GM23338 (cell line): ENCODE data around the gene RTL10. TPM values are rescaled to one million over a fixed set of nuclear protein-coding genes. Genes with fewer than 3 reads are reported as not detected.

ENCODE experiments used
- ATAC-seq: fragments of 200-7000 bp; cut with Tn5 transposase; 3 replicates; pipeline ENCODE4 v1.9.1; 2020
- DNase-seq: peaks from one replicate; pipeline ENCODE4 v3.0.0-alpha.2; 2015; ENCODE audit warnings: low spot score
- H2AFZ ChIP-seq: fragments of 200-600 bp; sonication (generic); 2 replicates; pipeline ENCODE4 v1.8.0; 2016; ENCODE audit warnings: antibody characterized with exemption, mild to moderate bottlenecking, moderate library complexity
- H3F3A ChIP-seq: fragments of 200-600 bp; sonication (generic); replicated peaks from 2 replicates; pipeline ENCODE4 v1.8.0; 2017; ENCODE audit warnings: antibody characterized with exemption, mixed run types, low read depth
- H3K27ac ChIP-seq: fragments of 200-600 bp; sonication (generic); 2 replicates; pipeline ENCODE4 v1.6.1; 2016; ENCODE audit warnings: low read depth
- H3K27me3 ChIP-seq: fragments of 200-600 bp; sonication (generic); 2 replicates; pipeline ENCODE4 v1.8.0; 2016; ENCODE audit warnings: mild to moderate bottlenecking, mixed run types, moderate library complexity; ENCODE audit not compliant: insufficient read depth
- H3K36me3 ChIP-seq: fragments of 200-600 bp; sonication (generic); 2 replicates; pipeline ENCODE4 v1.8.0; 2016; ENCODE audit warnings: mild to moderate bottlenecking; ENCODE audit not compliant: insufficient read depth
- H3K4me1 ChIP-seq: fragments of 200-600 bp; sonication (generic); 2 replicates; pipeline ENCODE4 v1.8.0; 2016; ENCODE audit warnings: mild to moderate bottlenecking, moderate library complexity; ENCODE audit not compliant: insufficient read depth
- H3K4me2 ChIP-seq: fragments of 200-600 bp; sonication (generic); 2 replicates; pipeline ENCODE4 v1.7.1; 2017; ENCODE audit warnings: mixed run types
- H3K4me3 ChIP-seq: fragments of 200-600 bp; sonication (generic); 2 replicates; pipeline ENCODE4 v1.6.1; 2016; ENCODE audit warnings: mixed run types
- H3K79me2 ChIP-seq: fragments of 200-600 bp; sonication (generic); replicated peaks from 2 replicates; pipeline ENCODE4 v1.8.0; 2017; ENCODE audit warnings: mild to moderate bottlenecking; ENCODE audit not compliant: insufficient read depth
- H3K9me2 ChIP-seq: fragments of 200-600 bp; sonication (generic); 2 replicates; pipeline ENCODE4 v1.8.0; 2017; ENCODE audit not compliant: insufficient read depth
- H4K20me1 ChIP-seq: fragments of 200-600 bp; sonication (generic); replicated peaks from 2 replicates; pipeline ENCODE4 v1.8.0; 2017; ENCODE audit warnings: mild to moderate bottlenecking; ENCODE audit not compliant: insufficient read depth
- H3K27ac Mint-ChIP-seq: 2 replicates; pipeline ENCODE4 v1.8.0; 2020; ENCODE audit warnings: inconsistent platforms, mild to moderate bottlenecking, moderate library complexity, mixed read lengths
- H3K27me3 Mint-ChIP-seq: 3 replicates; pipeline ENCODE4 v1.8.0; 2022; ENCODE audit warnings: low read depth, mild to moderate bottlenecking, moderate library complexity, mixed read lengths, inconsistent platforms; ENCODE audit not compliant: insufficient read depth, poor library complexity
- H3K36me3 Mint-ChIP-seq: 3 replicates; pipeline ENCODE4 v1.8.0; 2021; ENCODE audit warnings: low read depth, mild to moderate bottlenecking, inconsistent platforms, moderate library complexity, mixed read lengths
- H3K4me1 Mint-ChIP-seq: 3 replicates; pipeline ENCODE4 v1.8.0; 2020; ENCODE audit warnings: mild to moderate bottlenecking, inconsistent platforms, mixed read lengths
- H3K4me3 Mint-ChIP-seq: 3 replicates; pipeline ENCODE4 v1.8.0; 2021; ENCODE audit warnings: moderate library complexity, mild to moderate bottlenecking, inconsistent platforms, mixed read lengths
- H3K9me3 Mint-ChIP-seq: 3 replicates; pipeline ENCODE4 v1.8.0; 2020; ENCODE audit warnings: moderate library complexity, mild to moderate bottlenecking, inconsistent platforms, mixed read lengths
- CREB1 ChIP-seq: fragments of 250-450 bp; sonication (Bioruptor Pico); IDR thresholded peaks from 2 replicates; pipeline ENCODE4 v1.5.0; 2020; ENCODE audit warnings: low read depth, mild to moderate bottlenecking, moderate library complexity
- EZH2 ChIP-seq: fragments of 200-600 bp; sonication (generic); IDR thresholded peaks from one replicate; pipeline ENCODE4 v1.8.0; 2017; ENCODE audit warnings: antibody characterized with exemption, mild to moderate bottlenecking, low read depth; ENCODE audit not compliant: unreplicated experiment
- EZH2phosphoT487 ChIP-seq: fragments of 200-600 bp; sonication (generic); IDR thresholded peaks from one replicate; pipeline ENCODE4 v1.8.1; 2018; ENCODE audit warnings: antibody characterized with exemption; ENCODE audit not compliant: unreplicated experiment
- JUNB ChIP-seq: IDR thresholded peaks from one replicate; pipeline ENCODE4 v1.6.1; 2016; ENCODE audit warnings: antibody characterized with exemption; ENCODE audit not compliant: unreplicated experiment
- NANOG ChIP-seq: IDR thresholded peaks from 2 replicates; pipeline ENCODE4 v1.6.1; 2016; ENCODE audit warnings: antibody characterized with exemption, borderline replicate concordance
- POLR2AphosphoS5 ChIP-seq: IDR thresholded peaks from 2 replicates; pipeline ENCODE4 v1.6.1; 2016; ENCODE audit warnings: antibody characterized with exemption, low read depth
- REST ChIP-seq: IDR thresholded peaks from one replicate; pipeline ENCODE4 v1.6.1; 2018; ENCODE audit warnings: antibody characterized with exemption; ENCODE audit not compliant: unreplicated experiment
- STAT1 ChIP-seq: IDR thresholded peaks from one replicate; pipeline ENCODE4 v1.6.1; 2016; ENCODE audit warnings: antibody characterized with exemption; ENCODE audit not compliant: unreplicated experiment
- ZNF114 ChIP-seq: fragments of 250-450 bp; sonication (Bioruptor Pico); IDR thresholded peaks from 2 replicates; pipeline ENCODE4 v1.5.0; 2020; ENCODE audit warnings: mild to moderate bottlenecking, moderate library complexity
- ZNF331 ChIP-seq: fragments of 250-450 bp; sonication (Bioruptor Pico); IDR thresholded peaks from 2 replicates; pipeline ENCODE4 v1.5.0; 2020; ENCODE audit warnings: low read depth, mild to moderate bottlenecking, moderate library complexity
- polyA plus RNA-seq: library from polyadenylated mRNA; unstranded; fragments of >200 nt; fragmentation: Nextera tagmentation; extraction: Ambion mirVana; gene quantifications from 2 replicates; pipeline ENCODE4 v1.2.1, GENCODE V29; 2016
- total RNA-seq: library from RNA; depleted of rRNA; stranded (reverse); fragments of >200 nt; shearing (Covaris generic); gene quantifications from 2 replicates; pipeline ENCODE4 v1.2.3, GENCODE V29; 2014
- TF ChIP-seq, protein P1 (sequence below): IDR thresholded peaks from 2 replicates; pipeline ENCODE4 v1.6.1; 2016; ENCODE audit warnings: antibody characterized with exemption
- TF ChIP-seq, protein P2 (sequence below): fragments of 250-450 bp; sonication (Bioruptor Pico); IDR thresholded peaks from 2 replicates; pipeline ENCODE4 v1.5.0; 2020; ENCODE audit warnings: mild to moderate bottlenecking, moderate library complexity

RTL10 gene
- total and polyA plus RNA-seq, 2 experiments from 2014 or later, result 9.4 to 17.4 TPM

DNA sequence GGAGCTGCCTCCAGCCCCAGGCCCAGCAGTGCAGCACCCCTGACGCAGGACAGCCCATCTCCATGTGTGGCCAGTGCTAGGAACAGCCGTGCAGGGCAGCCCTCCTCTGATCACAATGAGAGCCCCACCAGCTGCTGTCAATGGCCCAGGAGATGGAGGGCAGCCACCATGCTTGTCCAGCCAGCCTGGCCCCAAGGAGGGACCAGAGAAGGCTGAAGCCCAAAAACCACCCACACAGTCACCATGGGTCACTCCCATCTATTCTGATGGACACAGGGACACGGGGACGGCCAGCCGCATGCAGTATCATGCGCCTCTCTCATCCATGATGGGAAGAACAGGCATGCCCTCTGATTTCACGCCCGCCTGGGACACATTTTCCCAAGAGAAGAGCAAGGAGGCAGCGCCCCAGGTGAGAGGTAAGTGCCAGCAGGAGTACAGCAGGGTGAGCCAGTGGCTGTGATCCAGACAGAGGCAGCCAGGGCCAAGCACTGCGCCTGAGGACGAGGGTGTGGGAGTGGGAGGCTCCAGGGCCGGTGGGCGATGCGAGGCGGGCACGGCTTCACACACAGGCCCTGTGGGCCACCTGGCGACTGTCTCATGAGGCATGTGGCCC is 33.6 kb upstream of the RTL10 start (continued):
- TF ChIP-seq, protein P1, sequence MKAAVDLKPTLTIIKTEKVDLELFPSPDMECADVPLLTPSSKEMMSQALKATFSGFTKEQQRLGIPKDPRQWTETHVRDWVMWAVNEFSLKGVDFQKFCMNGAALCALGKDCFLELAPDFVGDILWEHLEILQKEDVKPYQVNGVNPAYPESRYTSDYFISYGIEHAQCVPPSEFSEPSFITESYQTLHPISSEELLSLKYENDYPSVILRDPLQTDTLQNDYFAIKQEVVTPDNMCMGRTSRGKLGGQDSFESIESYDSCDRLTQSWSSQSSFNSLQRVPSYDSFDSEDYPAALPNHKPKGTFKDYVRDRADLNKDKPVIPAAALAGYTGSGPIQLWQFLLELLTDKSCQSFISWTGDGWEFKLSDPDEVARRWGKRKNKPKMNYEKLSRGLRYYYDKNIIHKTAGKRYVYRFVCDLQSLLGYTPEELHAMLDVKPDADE, result no peak
- TF ChIP-seq ZNF114 (CRISPR knock-in tag), result no peak
- no peak for TF ChIP-seq EZH2phosphoT487
- TF ChIP-seq EZH2, result no peak
- no peak for TF ChIP-seq STAT1

DNA sequence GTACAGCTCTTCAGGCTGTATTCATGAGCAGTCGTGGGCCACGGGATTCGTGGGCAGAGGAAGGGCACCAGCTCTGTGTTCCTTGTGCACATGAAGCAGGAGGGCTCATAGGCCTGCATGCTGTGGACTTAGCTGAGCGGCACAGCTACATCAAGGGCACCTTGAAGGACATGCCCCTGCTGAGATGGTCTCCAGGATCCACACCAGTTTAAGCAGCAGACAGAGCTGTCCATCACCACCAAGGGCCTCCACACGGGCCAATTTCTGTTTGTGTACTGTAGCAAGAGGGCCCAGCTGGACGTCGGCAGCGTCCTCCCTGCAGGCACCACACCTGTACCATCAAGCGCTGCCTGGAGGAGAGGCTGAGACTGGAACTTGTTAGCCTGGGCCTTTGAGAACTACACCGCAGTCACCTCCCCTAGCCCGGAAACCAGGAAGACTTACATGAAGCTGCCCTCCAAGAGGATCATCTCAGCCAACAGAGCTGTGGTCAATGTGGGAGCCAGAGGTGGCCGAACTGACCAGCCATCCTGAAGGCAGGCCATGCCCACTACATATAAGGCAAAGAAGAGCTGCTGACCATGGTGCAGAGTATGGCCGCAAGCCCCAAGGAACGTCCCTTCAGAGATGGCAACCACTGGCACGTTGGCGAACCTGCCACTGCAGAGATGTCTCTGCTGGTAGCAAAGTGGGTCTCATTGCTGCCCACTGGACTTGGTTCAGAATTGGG is 32.7 kb upstream of the RTL10 start:
- Mint-ChIP-seq H3K27ac (no peak overlapping the region), H3K4me3 (no peak overlapping the region), H3K36me3 (no peaks in the 10 kb centered on the region), H3K9me3 (no peaks in the 10 kb centered on the region), H3K27me3 (peaks cover 24% of the 10 kb centered on the region), H3K4me1 (peaks cover 24% of the 10 kb centered on the region)
- H4K20me1 ChIP-seq, result no peaks in the 10 kb centered on the region
- H3K27me3 ChIP-seq, result no peaks in the 10 kb centered on the region
- H3K9me2 ChIP-seq, result no peaks in the 10 kb centered on the region
- H3K27ac ChIP-seq, result no peak overlapping the region
- no peak overlapping the region for H3K4me3 ChIP-seq
- H3F3A ChIP-seq, result peaks cover 6% of the 10 kb centered on the region; the same call in 1 of the 2 replicates
- H3K36me3 ChIP-seq, result no peaks in the 10 kb centered on the region
- H3K4me2 ChIP-seq, result no peak overlapping the region
- H3K79me2 ChIP-seq, result no peaks in the 10 kb centered on the region
- no peak for ATAC-seq
- DNase-seq, result no peak
- H3K4me1 ChIP-seq, result peaks cover 16% of the 10 kb centered on the region
- no peak overlapping the region for H2AFZ ChIP-seq
- TF ChIP-seq CREB1 (CRISPR knock-in tag), result no peak
- TF ChIP-seq JUNB, result no peak
- no peak for TF ChIP-seq REST
- TF ChIP-seq EZH2, result no peak
- no peak for TF ChIP-seq ZNF331 (CRISPR knock-in tag)
- TF ChIP-seq EZH2phosphoT487, result no peak
- TF ChIP-seq STAT1, result no peak
- no peak for TF ChIP-seq NANOG
- TF ChIP-seq POLR2AphosphoS5, result no peak
- TF ChIP-seq, protein P2, sequence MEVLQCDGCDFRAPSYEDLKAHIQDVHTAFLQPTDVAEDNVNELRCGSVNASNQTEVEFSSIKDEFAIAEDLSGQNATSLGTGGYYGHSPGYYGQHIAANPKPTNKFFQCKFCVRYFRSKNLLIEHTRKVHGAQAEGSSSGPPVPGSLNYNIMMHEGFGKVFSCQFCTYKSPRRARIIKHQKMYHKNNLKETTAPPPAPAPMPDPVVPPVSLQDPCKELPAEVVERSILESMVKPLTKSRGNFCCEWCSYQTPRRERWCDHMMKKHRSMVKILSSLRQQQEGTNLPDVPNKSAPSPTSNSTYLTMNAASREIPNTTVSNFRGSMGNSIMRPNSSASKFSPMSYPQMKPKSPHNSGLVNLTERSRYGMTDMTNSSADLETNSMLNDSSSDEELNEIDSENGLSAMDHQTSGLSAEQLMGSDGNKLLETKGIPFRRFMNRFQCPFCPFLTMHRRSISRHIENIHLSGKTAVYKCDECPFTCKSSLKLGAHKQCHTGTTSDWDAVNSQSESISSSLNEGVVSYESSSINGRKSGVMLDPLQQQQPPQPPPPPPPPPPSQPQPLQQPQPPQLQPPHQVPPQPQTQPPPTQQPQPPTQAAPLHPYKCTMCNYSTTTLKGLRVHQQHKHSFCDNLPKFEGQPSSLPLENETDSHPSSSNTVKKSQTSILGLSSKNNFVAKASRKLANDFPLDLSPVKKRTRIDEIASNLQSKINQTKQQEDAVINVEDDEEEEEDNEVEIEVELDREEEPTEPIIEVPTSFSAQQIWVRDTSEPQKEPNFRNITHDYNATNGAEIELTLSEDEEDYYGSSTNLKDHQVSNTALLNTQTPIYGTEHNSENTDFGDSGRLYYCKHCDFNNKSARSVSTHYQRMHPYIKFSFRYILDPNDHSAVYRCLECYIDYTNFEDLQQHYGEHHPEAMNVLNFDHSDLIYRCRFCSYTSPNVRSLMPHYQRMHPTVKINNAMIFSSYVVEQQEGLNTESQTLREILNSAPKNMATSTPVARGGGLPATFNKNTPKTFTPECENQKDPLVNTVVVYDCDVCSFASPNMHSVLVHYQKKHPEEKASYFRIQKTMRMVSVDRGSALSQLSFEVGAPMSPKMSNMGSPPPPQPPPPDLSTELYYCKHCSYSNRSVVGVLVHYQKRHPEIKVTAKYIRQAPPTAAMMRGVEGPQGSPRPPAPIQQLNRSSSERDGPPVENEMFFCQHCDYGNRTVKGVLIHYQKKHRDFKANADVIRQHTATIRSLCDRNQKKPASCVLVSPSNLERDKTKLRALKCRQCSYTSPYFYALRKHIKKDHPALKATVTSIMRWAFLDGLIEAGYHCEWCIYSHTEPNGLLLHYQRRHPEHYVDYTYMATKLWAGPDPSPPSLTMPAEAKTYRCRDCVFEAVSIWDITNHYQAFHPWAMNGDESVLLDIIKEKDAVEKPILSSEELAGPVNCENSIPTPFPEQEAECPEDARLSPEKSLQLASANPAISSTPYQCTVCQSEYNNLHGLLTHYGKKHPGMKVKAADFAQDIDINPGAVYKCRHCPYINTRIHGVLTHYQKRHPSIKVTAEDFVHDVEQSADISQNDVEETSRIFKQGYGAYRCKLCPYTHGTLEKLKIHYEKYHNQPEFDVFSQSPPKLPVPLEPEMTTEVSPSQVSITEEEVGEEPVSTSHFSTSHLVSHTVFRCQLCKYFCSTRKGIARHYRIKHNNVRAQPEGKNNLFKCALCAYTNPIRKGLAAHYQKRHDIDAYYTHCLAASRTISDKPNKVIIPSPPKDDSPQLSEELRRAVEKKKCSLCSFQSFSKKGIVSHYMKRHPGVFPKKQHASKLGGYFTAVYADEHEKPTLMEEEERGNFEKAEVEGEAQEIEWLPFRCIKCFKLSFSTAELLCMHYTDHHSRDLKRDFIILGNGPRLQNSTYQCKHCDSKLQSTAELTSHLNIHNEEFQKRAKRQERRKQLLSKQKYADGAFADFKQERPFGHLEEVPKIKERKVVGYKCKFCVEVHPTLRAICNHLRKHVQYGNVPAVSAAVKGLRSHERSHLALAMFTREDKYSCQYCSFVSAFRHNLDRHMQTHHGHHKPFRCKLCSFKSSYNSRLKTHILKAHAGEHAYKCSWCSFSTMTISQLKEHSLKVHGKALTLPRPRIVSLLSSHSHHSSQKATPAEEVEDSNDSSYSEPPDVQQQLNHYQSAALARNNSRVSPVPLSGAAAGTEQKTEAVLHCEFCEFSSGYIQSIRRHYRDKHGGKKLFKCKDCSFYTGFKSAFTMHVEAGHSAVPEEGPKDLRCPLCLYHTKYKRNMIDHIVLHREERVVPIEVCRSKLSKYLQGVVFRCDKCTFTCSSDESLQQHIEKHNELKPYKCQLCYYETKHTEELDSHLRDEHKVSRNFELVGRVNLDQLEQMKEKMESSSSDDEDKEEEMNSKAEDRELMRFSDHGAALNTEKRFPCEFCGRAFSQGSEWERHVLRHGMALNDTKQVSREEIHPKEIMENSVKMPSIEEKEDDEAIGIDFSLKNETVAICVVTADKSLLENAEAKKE (CRISPR knock-in tag), result no peak
